HG02884 (cell line): ENCODE results near the gene CST7.

Source experiments
- ATAC-seq: cut with Tn5 transposase; IDR thresholded peaks from one replicate; pipeline ENCODE4 v1.9.1; 2021; ENCODE audit warnings: mild to moderate bottlenecking, moderate library complexity; ENCODE audit not compliant: unreplicated experiment

The CST7 gene

GRCh38 chr20:24962510-24962909 lies 13.4 kb downstream of the CST7 start:
- no peak for ATAC-seq

GRCh38 chr20:24963672-24964505 lies 14.8 kb downstream of the CST7 start:
- ATAC-seq = no peak

DNA sequence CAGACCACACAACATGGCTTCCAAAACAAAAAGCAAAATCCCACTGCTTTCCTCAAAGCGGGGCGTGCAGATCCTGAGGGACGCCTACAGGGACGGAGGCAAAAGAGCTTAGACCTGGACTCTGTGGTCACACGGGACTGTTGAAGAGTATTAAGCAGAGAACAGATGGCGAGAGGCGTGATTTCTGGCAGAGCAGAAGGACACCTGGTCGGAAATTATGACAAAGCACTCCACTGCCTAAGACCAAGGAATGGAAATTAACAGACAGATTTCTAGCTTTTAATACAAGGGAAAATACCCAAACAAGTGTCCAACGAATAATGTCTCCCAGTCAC lies 15.4 kb downstream of the CST7 start:
- no peak for ATAC-seq

GRCh38 chr20:24965065-24965919 lies 16.2 kb downstream of the CST7 start:
- ATAC-seq = no peak

DNA sequence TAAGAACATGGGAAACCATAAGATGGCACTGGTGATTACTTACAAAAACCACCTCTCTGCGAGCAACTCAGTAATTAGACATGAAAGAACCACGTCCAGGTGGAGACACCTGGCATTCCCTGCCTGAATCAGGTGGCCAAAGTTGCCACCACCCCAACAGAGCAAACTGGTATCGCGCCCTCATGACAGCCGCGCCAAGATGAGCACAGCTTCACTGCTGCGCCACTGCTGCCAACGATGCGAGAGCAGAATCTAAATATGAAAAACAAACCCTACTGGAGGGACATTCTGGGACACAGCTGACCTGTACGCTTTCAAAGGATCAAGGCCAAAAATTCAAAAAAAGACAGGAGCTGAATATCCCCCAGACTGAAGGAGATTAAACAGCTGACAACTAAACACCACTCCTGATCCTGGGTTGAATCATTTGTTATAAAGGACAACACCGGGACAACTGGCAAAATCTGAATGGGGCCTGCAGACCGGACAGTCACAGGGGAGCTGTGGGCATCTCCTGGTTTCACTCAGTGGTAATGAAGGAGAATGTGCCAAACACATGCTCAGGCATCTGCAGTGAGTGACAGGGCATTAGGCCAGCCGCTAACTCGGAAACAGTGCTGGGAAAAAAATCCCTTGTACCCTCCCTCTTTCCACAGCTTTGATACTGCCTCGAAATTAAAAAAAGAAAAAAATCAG lies 17.4 kb downstream of the CST7 start:
- no peak for ATAC-seq

DNA sequence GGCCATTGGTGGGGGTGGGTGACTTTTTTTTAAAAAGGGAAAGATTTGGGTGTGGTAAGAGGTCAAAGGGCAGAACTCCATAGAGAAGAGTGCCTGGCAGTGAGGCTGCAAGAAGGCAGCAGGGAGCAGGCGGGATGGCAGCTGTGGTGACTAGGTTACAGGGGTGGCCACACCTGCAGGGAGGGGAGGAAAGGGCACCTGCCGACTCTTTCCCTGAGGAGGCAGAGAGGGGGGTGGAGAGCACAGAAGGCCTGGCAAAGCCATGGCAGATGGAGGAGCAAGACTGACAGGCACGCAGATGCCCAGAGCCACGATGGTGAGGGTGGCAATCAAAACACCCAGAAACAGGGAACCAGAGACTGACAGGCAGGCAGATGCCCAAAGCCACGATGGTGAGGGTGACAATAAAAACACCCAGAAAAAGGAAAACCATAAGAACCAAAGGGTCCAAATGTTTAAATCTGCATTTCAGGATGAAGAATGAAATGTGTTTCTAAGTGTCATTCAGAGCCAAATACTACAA lies 19.3 kb downstream of the CST7 start:
- ATAC-seq = no peak

DNA sequence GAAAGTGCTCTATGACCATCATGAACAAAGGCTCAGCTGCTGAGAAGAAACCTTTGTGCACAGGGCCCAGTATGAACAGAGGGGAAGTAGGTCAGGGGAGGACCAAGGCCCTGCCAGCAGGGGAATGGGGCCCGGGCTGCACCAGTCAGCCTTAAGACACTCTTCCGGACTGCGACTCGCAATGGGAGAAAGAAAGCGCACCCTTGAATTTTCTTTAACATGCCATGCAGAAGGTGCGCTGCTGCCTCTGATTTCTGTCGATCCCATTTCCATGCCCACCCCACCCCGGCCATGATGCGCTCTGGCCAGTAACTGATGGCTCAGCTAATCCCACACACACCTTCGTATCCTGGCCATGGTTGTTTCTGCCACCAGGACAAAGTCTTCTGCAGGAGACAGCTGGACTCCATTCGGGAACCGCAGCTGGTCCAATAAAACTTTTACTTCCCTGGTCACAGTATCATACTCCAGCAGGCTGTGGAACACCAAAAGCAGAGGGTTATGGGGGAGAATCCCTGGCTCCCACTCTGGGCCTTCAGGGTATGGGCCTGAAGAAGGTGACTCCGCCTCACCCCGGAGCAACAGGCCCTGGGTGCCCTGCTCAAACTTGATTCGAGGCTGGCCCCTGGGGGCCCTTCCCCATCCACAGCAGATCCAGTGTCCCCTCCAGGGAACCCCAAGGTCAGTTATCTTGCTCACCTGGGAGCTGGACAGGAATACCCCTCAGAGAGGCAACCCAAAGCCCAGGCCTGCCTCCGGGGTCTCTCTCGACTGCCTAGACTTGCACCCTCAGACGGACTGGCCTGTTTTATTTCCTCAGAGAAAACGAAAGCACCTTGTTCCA lies 20.3 kb downstream of the CST7 start:
- ATAC-seq = no peak

DNA sequence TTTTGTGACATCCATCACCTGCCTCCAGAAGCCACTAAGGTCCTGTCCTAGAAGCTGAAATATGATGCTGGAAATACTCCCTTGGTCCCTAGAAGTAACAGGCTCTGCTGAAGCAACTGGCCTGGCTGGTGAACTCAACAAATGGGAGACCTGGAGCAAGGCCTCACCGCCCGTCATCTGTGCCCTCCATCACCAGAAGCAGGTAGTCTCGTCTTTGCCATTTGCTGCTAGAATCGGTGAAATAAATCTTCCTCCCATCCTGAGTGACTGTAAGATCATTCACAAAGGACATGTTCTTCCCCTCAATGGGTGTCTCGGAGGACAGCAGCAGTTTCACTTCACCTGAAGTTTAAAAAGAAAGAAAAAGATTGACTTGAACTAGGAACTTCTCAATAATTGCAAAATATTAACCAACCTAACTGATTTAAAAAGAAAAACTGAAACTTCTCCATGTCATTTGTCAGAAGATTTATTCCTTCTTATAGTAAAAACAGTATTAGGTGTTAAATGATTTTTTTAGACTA lies 21.0 kb downstream of the CST7 start:
- no peak for ATAC-seq

DNA sequence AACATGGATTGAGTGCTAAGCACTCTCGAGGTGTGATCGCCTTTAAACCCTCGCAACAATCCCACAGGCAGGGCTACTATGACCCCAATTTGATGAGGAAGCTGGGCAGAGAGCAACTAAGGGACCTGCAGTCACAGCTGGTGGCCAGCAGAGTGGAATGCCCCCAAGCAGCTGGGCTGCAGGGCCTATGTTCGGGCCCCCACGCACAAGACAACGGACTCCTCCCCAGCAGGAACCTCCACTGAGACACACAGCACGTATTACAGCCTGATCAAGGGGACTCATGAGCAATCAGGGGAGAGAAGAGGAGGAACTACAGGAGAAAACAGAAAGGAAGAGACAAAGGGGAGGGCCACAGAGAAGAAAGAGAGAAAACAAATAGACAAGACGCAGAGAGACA lies 21.7 kb downstream of the CST7 start:
- no peak for ATAC-seq

DNA sequence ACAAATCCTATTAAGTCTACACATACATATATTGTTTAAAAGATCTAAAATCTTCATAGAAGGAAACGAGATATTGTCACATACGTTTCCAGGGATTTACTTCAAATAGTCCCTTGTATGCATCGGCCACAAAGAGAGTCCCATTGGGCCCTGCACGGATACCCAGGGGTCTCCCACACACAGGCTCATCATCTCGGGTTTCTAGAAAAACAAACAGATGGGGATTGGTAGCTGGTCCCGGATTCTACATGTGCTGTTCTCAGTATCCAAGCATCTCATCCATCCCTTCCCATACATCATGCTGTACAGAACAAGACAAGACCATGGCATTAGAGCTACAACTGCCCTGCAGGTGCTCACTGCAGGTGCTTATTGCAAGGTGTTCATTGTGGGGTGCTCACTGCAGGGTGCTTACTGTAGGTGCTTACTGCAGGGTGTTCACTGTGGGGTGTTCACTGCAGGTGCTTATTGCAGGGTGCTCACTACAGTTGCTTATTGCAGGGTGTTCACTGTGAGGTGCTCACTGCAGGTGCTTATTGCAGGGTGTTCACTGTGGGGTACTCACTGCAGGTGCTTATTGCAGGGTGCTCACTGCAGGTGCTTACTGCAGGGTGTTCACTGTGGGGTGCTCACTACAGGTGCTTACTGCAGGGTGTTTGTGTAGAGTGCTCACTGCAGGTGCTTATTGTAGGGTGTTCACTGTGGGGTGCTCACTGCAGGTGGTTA lies 22.5 kb downstream of the CST7 start:
- ATAC-seq = no peak

GRCh38 chr20:24972341-24972740 lies 23.3 kb downstream of the CST7 start:
- no peak for ATAC-seq

DNA sequence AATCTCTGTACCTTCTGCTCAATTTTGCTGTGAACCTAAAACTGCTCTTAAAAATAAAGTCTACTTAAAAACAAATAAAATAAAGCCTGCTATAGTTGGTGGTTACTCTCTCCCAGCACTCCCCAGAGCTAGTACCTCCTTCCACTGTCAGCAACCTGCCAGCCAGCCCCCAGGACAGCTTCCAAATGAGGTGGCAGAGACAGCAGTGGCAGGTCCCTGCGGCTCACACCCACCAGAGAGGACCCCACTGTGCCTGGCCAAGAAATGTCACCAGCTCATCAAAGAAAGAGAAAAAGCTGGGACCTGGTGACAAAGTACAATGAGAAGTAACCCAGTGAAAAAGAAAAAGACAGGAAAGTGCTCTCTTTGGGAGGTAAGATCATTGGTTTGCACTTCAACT lies 28.3 kb downstream of the CST7 start:
- no peak for ATAC-seq

GRCh38 chr20:24977797-24978196 lies 28.7 kb downstream of the CST7 start:
- ATAC-seq = no peak

DNA sequence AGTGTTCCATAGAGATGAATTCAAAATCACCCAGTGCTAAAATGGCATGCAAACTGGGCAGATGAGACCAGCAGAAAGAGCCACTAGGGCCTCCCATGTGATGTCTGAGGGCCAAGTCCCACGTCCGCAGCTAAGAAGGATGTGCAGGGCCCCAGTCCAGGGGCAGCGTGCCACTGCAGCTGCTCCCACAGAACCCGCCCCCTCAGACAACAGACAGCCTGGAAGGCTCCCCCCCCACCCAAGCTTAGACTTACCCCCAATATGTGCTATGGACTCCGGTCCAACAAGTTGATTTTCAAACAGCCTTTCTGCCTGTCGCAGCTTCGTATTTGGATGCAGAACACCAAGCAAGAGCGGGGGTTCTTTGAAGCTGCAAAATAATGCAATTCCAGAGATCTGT lies 29.4 kb downstream of the CST7 start:
- ATAC-seq = no peak

- ATAC-seq = no peak
These were observed 30.2 kb downstream of the CST7 start for GRCh38 chr20:24979036-24979960.

DNA sequence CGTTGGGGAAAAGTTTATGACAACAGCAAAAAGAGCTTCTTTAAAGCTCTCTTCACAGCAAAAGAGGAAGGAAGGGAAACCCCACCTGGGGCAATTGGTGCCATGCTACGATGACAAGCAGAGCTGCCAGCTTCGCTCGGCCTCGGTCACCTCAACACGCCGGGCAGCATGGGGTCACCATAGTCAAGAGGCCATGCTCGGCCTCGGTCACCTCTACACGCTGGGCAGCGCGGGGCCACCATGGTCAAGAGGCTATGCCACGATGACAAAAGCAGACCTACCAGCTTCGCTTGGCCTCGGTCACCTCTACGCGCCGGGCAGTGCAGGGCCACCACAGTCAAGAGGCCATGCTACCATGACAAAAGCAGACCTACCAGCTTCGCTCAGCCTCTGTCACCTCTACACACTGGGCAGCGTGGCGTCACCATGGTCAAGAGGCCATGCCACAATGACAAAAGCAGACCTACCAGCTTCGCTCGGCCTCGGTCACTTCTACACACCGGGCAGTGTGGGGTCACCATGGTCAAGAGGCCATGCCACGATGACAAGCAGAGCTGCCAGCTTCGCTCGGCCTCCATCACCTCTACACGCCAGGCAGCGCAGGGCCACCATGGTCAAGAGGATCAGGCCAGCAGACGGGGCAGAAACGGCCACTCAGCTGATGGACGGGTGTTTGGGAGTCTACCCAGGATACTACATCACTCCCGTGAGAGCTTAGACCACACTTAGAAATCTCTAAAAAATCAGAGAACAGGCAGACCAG lies 31.4 kb downstream of the CST7 start:
- no peak for ATAC-seq

DNA sequence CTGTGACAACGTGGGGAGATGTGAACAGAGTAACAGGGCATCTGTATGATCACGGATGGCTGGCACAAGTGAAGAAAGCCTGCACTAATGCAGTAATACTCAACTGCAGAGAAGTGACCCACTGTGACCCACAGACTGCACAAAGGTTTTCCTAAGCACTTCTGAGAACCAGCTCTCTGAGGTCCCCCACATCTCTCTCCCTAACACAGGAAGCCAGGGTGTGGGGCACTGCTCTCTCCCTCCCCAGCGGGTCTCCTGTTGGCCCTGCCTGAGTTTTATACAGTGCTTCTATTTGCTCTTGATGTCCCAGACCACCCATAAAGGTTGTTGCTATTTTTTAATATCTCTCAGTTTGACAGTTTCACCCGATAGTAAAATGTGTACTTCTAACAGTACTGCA lies 32.2 kb downstream of the CST7 start:
- no peak for ATAC-seq

- no peak for ATAC-seq
These were observed 32.7 kb downstream of the CST7 start for GRCh38 chr20:24981790-24982189.
